Measurements from ENCODE around the gene GNB1.

GRCh38 chr1:1938613-1939295 is 47.9 kb upstream of the GNB1 start:
- TF ChIP-seq, protein P1, sequence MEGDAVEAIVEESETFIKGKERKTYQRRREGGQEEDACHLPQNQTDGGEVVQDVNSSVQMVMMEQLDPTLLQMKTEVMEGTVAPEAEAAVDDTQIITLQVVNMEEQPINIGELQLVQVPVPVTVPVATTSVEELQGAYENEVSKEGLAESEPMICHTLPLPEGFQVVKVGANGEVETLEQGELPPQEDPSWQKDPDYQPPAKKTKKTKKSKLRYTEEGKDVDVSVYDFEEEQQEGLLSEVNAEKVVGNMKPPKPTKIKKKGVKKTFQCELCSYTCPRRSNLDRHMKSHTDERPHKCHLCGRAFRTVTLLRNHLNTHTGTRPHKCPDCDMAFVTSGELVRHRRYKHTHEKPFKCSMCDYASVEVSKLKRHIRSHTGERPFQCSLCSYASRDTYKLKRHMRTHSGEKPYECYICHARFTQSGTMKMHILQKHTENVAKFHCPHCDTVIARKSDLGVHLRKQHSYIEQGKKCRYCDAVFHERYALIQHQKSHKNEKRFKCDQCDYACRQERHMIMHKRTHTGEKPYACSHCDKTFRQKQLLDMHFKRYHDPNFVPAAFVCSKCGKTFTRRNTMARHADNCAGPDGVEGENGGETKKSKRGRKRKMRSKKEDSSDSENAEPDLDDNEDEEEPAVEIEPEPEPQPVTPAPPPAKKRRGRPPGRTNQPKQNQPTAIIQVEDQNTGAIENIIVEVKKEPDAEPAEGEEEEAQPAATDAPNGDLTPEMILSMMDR (IDR thresholded peaks at IDR 0.05), result no peak
- TF ChIP-seq POLR2A (IDR thresholded peaks at IDR 0.05), result no peak
